IMR-90 (cell line): Measurements from ENCODE around the gene GOSR1. TPM values are rescaled to one million over a fixed set of nuclear protein-coding genes. Genes with fewer than 3 reads are reported as not detected.

Experiments
- ATAC-seq: fragments of 200-7000 bp; cut with Tn5 transposase; 2 replicates; pipeline ENCODE4 v1.9.1; 2020; ENCODE audit warnings: low read depth, mild to moderate bottlenecking, moderate library complexity
- BruUV-seq: library from RNA; stranded (reverse); fragments of 400-500 nt; replicated peaks from 2 replicates; lab custom pipeline; 2021; lab: Mats Ljungman, UMichigan
- CTCF ChIA-PET: fragments of 300-600 bp; formaldehyde crosslinking; extraction: SDS; loops from one replicate; lab custom pipeline; 2021; ENCODE audit warnings: antibody characterized with exemption; lab: Yijun Ruan, JAX
- POLR2A ChIA-PET: fragments of 300-600 bp; sonication (Branson Sonifier 250); formaldehyde crosslinking; loops from one replicate; lab custom pipeline; 2022; ENCODE audit warnings: antibody characterized with exemption; ENCODE audit not compliant: unreplicated experiment; lab: Charles Lee
- DNase-seq: peaks from one replicate; pipeline ENCODE4 v3.0.0; 2013
- H2AFZ ChIP-seq: replicated peaks from 2 replicates; pipeline ENCODE3; 2013; ENCODE audit warnings: low read length, mild to moderate bottlenecking; ENCODE audit not compliant: poor library complexity
- H2AK5ac ChIP-seq: 2 replicates; pipeline ENCODE4 v1.6.1; 2013; ENCODE audit warnings: low read depth, low read length, inconsistent platforms
- H2AK9ac ChIP-seq: replicated peaks from 2 replicates; pipeline ENCODE3; 2013; ENCODE audit warnings: mild to moderate bottlenecking, low read depth, low read length, moderate library complexity; ENCODE audit not compliant: poor library complexity
- H2BK120ac ChIP-seq: 2 replicates; pipeline ENCODE4 v1.6.1; 2013; ENCODE audit warnings: low read depth, low read length, inconsistent platforms
- H2BK15ac ChIP-seq: 3 replicates; pipeline ENCODE4 v1.6.1; 2013; ENCODE audit warnings: low read depth, low read length, inconsistent platforms
- H2BK20ac ChIP-seq: 2 replicates; pipeline ENCODE4 v1.6.1; 2013; ENCODE audit warnings: low read depth, mild to moderate bottlenecking, inconsistent platforms, low read length, moderate library complexity
- H2BK5ac ChIP-seq: 2 replicates; pipeline ENCODE4 v1.6.1; 2013; ENCODE audit warnings: mild to moderate bottlenecking, low read depth, low read length, inconsistent platforms; ENCODE audit not compliant: poor library complexity, severe bottlenecking
- H3K14ac ChIP-seq: replicated peaks from 2 replicates; pipeline ENCODE4 v1.6.1; 2013; ENCODE audit warnings: low read depth, low read length, inconsistent platforms
- H3K18ac ChIP-seq: 2 replicates; pipeline ENCODE4 v1.6.1; 2013; ENCODE audit warnings: low read depth, low read length, control low read depth
- H3K23ac ChIP-seq: 2 replicates; pipeline ENCODE4 v1.6.1; 2013; ENCODE audit warnings: low read depth, low read length, inconsistent platforms
- H3K27ac ChIP-seq: 2 replicates; pipeline ENCODE4 v1.5.1; 2013; ENCODE audit warnings: mild to moderate bottlenecking, control low read depth, low read length; ENCODE audit not compliant: insufficient read depth
- H3K27me3 ChIP-seq: 2 replicates; pipeline ENCODE4 v1.6.1; 2013; ENCODE audit warnings: low read length; ENCODE audit not compliant: control insufficient read depth, insufficient read depth
- H3K36me3 ChIP-seq: 2 replicates; pipeline ENCODE4 v1.6.1; 2013; ENCODE audit warnings: low read length, mixed read lengths; ENCODE audit not compliant: control insufficient read depth, insufficient read depth
- H3K4ac ChIP-seq: 2 replicates; pipeline ENCODE4 v1.6.1; 2013; ENCODE audit warnings: low read depth, low read length, inconsistent platforms
- H3K4me1 ChIP-seq: 2 replicates; pipeline ENCODE4 v1.6.1; 2013; ENCODE audit warnings: low read length, mixed read lengths; ENCODE audit not compliant: control insufficient read depth, insufficient read depth
- H3K4me2 ChIP-seq: 2 replicates; pipeline ENCODE4 v1.6.1; 2013; ENCODE audit warnings: low read depth, mild to moderate bottlenecking, control low read depth, low read length, moderate library complexity
- H3K4me3 ChIP-seq: 2 replicates; pipeline ENCODE4 v1.5.1; 2013; ENCODE audit warnings: low read depth, mild to moderate bottlenecking, control low read depth, low read length, moderate library complexity; ENCODE audit not compliant: insufficient read depth
- H3K56ac ChIP-seq: 2 replicates; pipeline ENCODE4 v1.6.1; 2013; ENCODE audit warnings: low read length, inconsistent platforms; ENCODE audit not compliant: insufficient read depth; ENCODE audit errors: extremely low read depth
- H3K79me1 ChIP-seq, 2 experiments: 2 replicates each; pipeline ENCODE4 v1.6.1; 2013; ENCODE audit warnings: low read length in 2 of 2, inconsistent platforms in 1 of 2, low read depth in 1 of 2
- H3K9ac ChIP-seq: 2 replicates; pipeline ENCODE4 v1.6.1; 2013; ENCODE audit warnings: low read depth, low read length, control low read depth
- H3K9me1 ChIP-seq: 2 replicates; pipeline ENCODE4 v1.6.1; 2013; ENCODE audit warnings: low read length, inconsistent platforms; ENCODE audit not compliant: insufficient read depth
- H3K9me3 ChIP-seq: 2 replicates; pipeline ENCODE4 v1.6.1; 2013; ENCODE audit warnings: low read length; ENCODE audit not compliant: control insufficient read depth, insufficient read depth
- H4K20me1 ChIP-seq: 2 replicates; pipeline ENCODE4 v1.6.1; 2013; ENCODE audit warnings: low read length, inconsistent platforms; ENCODE audit not compliant: insufficient read depth
- H4K5ac ChIP-seq: 2 replicates; pipeline ENCODE4 v1.6.1; 2013; ENCODE audit warnings: mild to moderate bottlenecking, low read depth, low read length, control low read depth
- H4K8ac ChIP-seq, 2 experiments: 2 replicates each; pipeline ENCODE4 v1.6.1; 2013; ENCODE audit warnings: low read depth in 2 of 2, low read length in 2 of 2, control low read depth in 1 of 2, inconsistent platforms in 1 of 2
- H4K91ac ChIP-seq: 2 replicates; pipeline ENCODE4 v1.6.1; 2013; ENCODE audit warnings: low read depth, low read length, inconsistent platforms; ENCODE audit not compliant: insufficient read depth
- BHLHE40 ChIP-seq: fragments of 150-350 bp; IDR thresholded peaks from 2 replicates; pipeline ENCODE4 v1.6.1; 2016; ENCODE audit warnings: mild to moderate bottlenecking, low read depth, low read length
- CHD1 ChIP-seq: IDR thresholded peaks from 2 replicates; pipeline ENCODE4 v1.6.1; 2012; ENCODE audit warnings: low read depth, low read length, improper control_type of control experiment
- CTCF ChIP-seq: conservative IDR thresholded peaks from 2 replicates; pipeline ENCODE4 v1.5.1; 2012; ENCODE audit warnings: mild to moderate bottlenecking, low read depth, low read length, improper control_type of control experiment
- ELK1 ChIP-seq: fragments of 150-350 bp; IDR thresholded peaks from 2 replicates; pipeline ENCODE4 v1.6.1; 2016; ENCODE audit warnings: low read depth, mild to moderate bottlenecking, low read length, moderate library complexity, borderline replicate concordance
- FOS ChIP-seq: fragments of 150-350 bp; IDR thresholded peaks from 2 replicates; pipeline ENCODE4 v1.6.1; 2016; ENCODE audit warnings: low read depth, low read length
- MAFK ChIP-seq: IDR thresholded peaks from 2 replicates; pipeline ENCODE4 v1.6.1; 2012; ENCODE audit warnings: low read depth, low read length, improper control_type of control experiment
- MAZ ChIP-seq: IDR thresholded peaks from 2 replicates; pipeline ENCODE4 v1.6.1; 2012; ENCODE audit warnings: low read depth, mild to moderate bottlenecking, low read length, improper control_type of control experiment, moderate library complexity, borderline replicate concordance
- MXI1 ChIP-seq: IDR thresholded peaks from 2 replicates; pipeline ENCODE4 v1.6.1; 2012; ENCODE audit warnings: low read depth, mild to moderate bottlenecking, low read length, moderate library complexity, borderline replicate concordance
- POLR2A ChIP-seq: IDR thresholded peaks from 2 replicates; pipeline ENCODE4 v1.6.1; 2012; ENCODE audit warnings: mild to moderate bottlenecking, low read depth, low read length
- RAD21 ChIP-seq: IDR thresholded peaks from 2 replicates; pipeline ENCODE4 v1.6.1; 2012; ENCODE audit warnings: low read length, improper control_type of control experiment
- RCOR1 ChIP-seq: IDR thresholded peaks from 2 replicates; pipeline ENCODE4 v1.6.1; 2012; ENCODE audit warnings: mild to moderate bottlenecking, low read length, improper control_type of control experiment; ENCODE audit not compliant: insufficient replicate concordance
- RFX5 ChIP-seq: IDR thresholded peaks from 2 replicates; pipeline ENCODE4 v1.8.0; 2012; ENCODE audit warnings: low read depth, mild to moderate bottlenecking, low read length, moderate library complexity
- USF2 ChIP-seq: fragments of 150-350 bp; IDR thresholded peaks from 2 replicates; pipeline ENCODE4 v1.6.1; 2017; ENCODE audit warnings: mild to moderate bottlenecking, antibody characterized with exemption, low read length, low read depth
- WGBS, 2 experiments: methylation state at CpG; one replicate each; pipeline versions ENCODE4 v1.1.5 to v1.1.7; 2013; ENCODE audit warnings: missing lambda C conversion rate in 2 of 2; ENCODE audit not compliant: insufficient read length in 1 of 2; ENCODE audit errors: extremely low coverage in 2 of 2; 5-methylcytosine and 5-hydroxymethylcytosine counted together
- dilution Hi-C: fragments of 300-500 bp; cut with HindIII; formaldehyde crosslinking; loops from one replicate; pipeline ENCODE4 v1.14.3; 2018; ENCODE audit warnings: low sequenced_read_pairs; ENCODE audit not compliant: unreplicated experiment
- in situ Hi-C: fragments of 300-500 bp; cut with MboI; formaldehyde crosslinking; loops from 3 replicates; pipeline ENCODE4 v1.14.3; 2019; ENCODE audit warnings: low sequenced_read_pairs, inconsistent platforms, mixed read lengths
- intact Hi-C: fragments of 100-400 bp; cut with micrococcal nuclease; formaldehyde crosslinking; loops from 2 replicates; pipeline ENCODE4 v1.10.0; 2022
- polyA plus RNA-seq, 3 experiments: library from polyadenylated mRNA; depleted of rRNA; stranded (reverse); fragments of >200 nt; gene quantifications; 2 replicates each; pipeline ENCODE4 v1.2.3, GENCODE V29; 2012; ENCODE audit warnings: low replicate concordance in 1 of 3
- total RNA-seq: library from RNA; depleted of rRNA; stranded (reverse); fragments of >200 nt; gene quantifications from 2 replicates; pipeline ENCODE4 v1.2.3, GENCODE V29; 2012

The GOSR1 gene
- total and polyA plus RNA-seq, 2 of the 4 experiments (the other 2 are of a cell fraction), result 21.2 to 47.5 TPM

GRCh38 chr17:30433514-30433913 lies 43.7 kb upstream of the GOSR1 start:
- H3K4ac ChIP-seq, result no peak overlapping the region
- H2BK15ac ChIP-seq, result 0 out of 3 replicates have a peak overlapping the region, but pooled peaks have one; percentile 45
- no peak overlapping the region for H2AFZ ChIP-seq
- in situ Hi-C loops, result no loop called here
- no peak overlapping the region for H4K91ac ChIP-seq
- WGBS, 2 experiments, result 38% methylated on average over 1 of the region's 1 CpG; no CpG with 5 or more reads in 1 of the 2 experiments
- no peak overlapping the region for H3K18ac ChIP-seq
- H3K27me3 ChIP-seq, result no peaks in the 10 kb centered on the region
- TF ChIP-seq RFX5 (no peak), USF2 (no peak), FOS (no peak), MXI1 (no peak), POLR2A (no peak), RAD21 (no peak), RCOR1 (no peak), ELK1 (no peak), MAFK (no peak), CHD1 (no peak), MAZ (no peak), BHLHE40 (no peak), CTCF (no peak)
- H4K20me1 ChIP-seq, result no peaks in the 10 kb centered on the region; the same call in 1 of the 2 replicates
- 0 out of 4 replicates have a peak overlapping the region, but pooled peaks of 1 of the 2 experiments have one; percentile 39 for H4K8ac ChIP-seq
- 0 out of 2 replicates have a peak, but pooled peaks cover 5% of the 10 kb centered on the region for H3K9me1 ChIP-seq
- H3K9me3 ChIP-seq, result no peaks in the 10 kb centered on the region
- H3K36me3 ChIP-seq, result peaks cover 6% of the 10 kb centered on the region
- dilution Hi-C loops, result no loop called here
- no peak overlapping the region; the same call in 1 of the 2 replicates for H2AK5ac ChIP-seq
- peaks cover 0 to 7% of the 10 kb centered on the region in 2 experiments; a peak in 3 of 4 replicates for H3K79me1 ChIP-seq
- intact Hi-C loops, result no loop called here
- no peak overlapping the region; the same call in 1 of the 2 replicates for H2BK20ac ChIP-seq
- H2AK9ac ChIP-seq, result no peak overlapping the region
- H3K23ac ChIP-seq, result no peak overlapping the region
- no peak overlapping the region for H2BK120ac ChIP-seq
- 0 out of 2 replicates have a peak overlapping the region, but pooled peaks have one; percentile 6 for H3K14ac ChIP-seq
- no TSS peak for BruUV-seq
- no peak overlapping the region for H4K5ac ChIP-seq
- H3K56ac ChIP-seq, result no peak overlapping the region
- no peak overlapping the region for H3K4me3 ChIP-seq
- DNase-seq (peak; percentile 96), ATAC-seq (peak; percentile 87)
- ChIA-PET CTCF (interaction anchor here (1.1 to 1.4 kb wide), 2 partner anchors 21 to 97 kb away, joined by 3 read pairs; no protein-coding TSS in a partner anchor), POLR2A (no interaction called here)
- H3K4me1 ChIP-seq, result no peaks in the 10 kb centered on the region; the same call in 1 of the 2 replicates
- no peak overlapping the region for H3K27ac ChIP-seq
- H2BK5ac ChIP-seq, result peak overlapping the region; percentile 52
- H3K9ac ChIP-seq, result no peak overlapping the region
- no peak overlapping the region for H3K4me2 ChIP-seq
